ENCODE measurements around the gene ORMDL3.

- peak; percentile 36 for TF ChIP-seq CTCF (IDR thresholded peaks at IDR 0.05; ENCODE audit: low read depth, low read length)
- no peak for TF ChIP-seq EZH2phosphoT487 (IDR thresholded peaks at IDR 0.05; ENCODE audit: low read depth)
Observed at GRCh38 chr17:39923836-39924690, 3.3 kb downstream of the ORMDL3 start.

Measured in OCI-LY3 (cell line).